IMR-90 (cell line): ENCODE data around the gene BLVRB. TPM values are rescaled to one million over a fixed set of nuclear protein-coding genes. Genes with fewer than 3 reads are reported as not detected.

Source experiments
- ATAC-seq: fragments of 200-7000 bp; cut with Tn5 transposase; 2 replicates; pipeline ENCODE4 v1.9.1; 2020; ENCODE audit warnings: low read depth, mild to moderate bottlenecking, moderate library complexity
- BruUV-seq: library from RNA; stranded (reverse); fragments of 400-500 nt; replicated peaks from 2 replicates; lab custom pipeline; 2021; lab: Mats Ljungman, UMichigan
- CTCF ChIA-PET: fragments of 300-600 bp; formaldehyde crosslinking; extraction: SDS; loops from one replicate; lab custom pipeline; 2021; ENCODE audit warnings: antibody characterized with exemption; lab: Yijun Ruan, JAX
- POLR2A ChIA-PET: fragments of 300-600 bp; sonication (Branson Sonifier 250); formaldehyde crosslinking; loops from one replicate; lab custom pipeline; 2022; ENCODE audit warnings: antibody characterized with exemption; ENCODE audit not compliant: unreplicated experiment; lab: Charles Lee
- DNase-seq: peaks from one replicate; pipeline ENCODE4 v3.0.0; 2013
- H2AFZ ChIP-seq: replicated peaks from 2 replicates; pipeline ENCODE3; 2013; ENCODE audit warnings: low read length, mild to moderate bottlenecking; ENCODE audit not compliant: poor library complexity
- H2AK5ac ChIP-seq: 2 replicates; pipeline ENCODE4 v1.6.1; 2013; ENCODE audit warnings: low read depth, low read length, inconsistent platforms
- H2AK9ac ChIP-seq: replicated peaks from 2 replicates; pipeline ENCODE3; 2013; ENCODE audit warnings: mild to moderate bottlenecking, low read depth, low read length, moderate library complexity; ENCODE audit not compliant: poor library complexity
- H2BK120ac ChIP-seq: 2 replicates; pipeline ENCODE4 v1.6.1; 2013; ENCODE audit warnings: low read depth, low read length, inconsistent platforms
- H2BK15ac ChIP-seq: 3 replicates; pipeline ENCODE4 v1.6.1; 2013; ENCODE audit warnings: low read depth, low read length, inconsistent platforms
- H2BK20ac ChIP-seq: 2 replicates; pipeline ENCODE4 v1.6.1; 2013; ENCODE audit warnings: low read depth, mild to moderate bottlenecking, inconsistent platforms, low read length, moderate library complexity
- H2BK5ac ChIP-seq: 2 replicates; pipeline ENCODE4 v1.6.1; 2013; ENCODE audit warnings: mild to moderate bottlenecking, low read depth, low read length, inconsistent platforms; ENCODE audit not compliant: poor library complexity, severe bottlenecking
- H3K14ac ChIP-seq: replicated peaks from 2 replicates; pipeline ENCODE4 v1.6.1; 2013; ENCODE audit warnings: low read depth, low read length, inconsistent platforms
- H3K18ac ChIP-seq: 2 replicates; pipeline ENCODE4 v1.6.1; 2013; ENCODE audit warnings: low read depth, low read length, control low read depth
- H3K23ac ChIP-seq: 2 replicates; pipeline ENCODE4 v1.6.1; 2013; ENCODE audit warnings: low read depth, low read length, inconsistent platforms
- H3K27ac ChIP-seq: 2 replicates; pipeline ENCODE4 v1.5.1; 2013; ENCODE audit warnings: mild to moderate bottlenecking, control low read depth, low read length; ENCODE audit not compliant: insufficient read depth
- H3K27me3 ChIP-seq: 2 replicates; pipeline ENCODE4 v1.6.1; 2013; ENCODE audit warnings: low read length; ENCODE audit not compliant: control insufficient read depth, insufficient read depth
- H3K36me3 ChIP-seq: 2 replicates; pipeline ENCODE4 v1.6.1; 2013; ENCODE audit warnings: low read length, mixed read lengths; ENCODE audit not compliant: control insufficient read depth, insufficient read depth
- H3K4ac ChIP-seq: 2 replicates; pipeline ENCODE4 v1.6.1; 2013; ENCODE audit warnings: low read depth, low read length, inconsistent platforms
- H3K4me1 ChIP-seq: 2 replicates; pipeline ENCODE4 v1.6.1; 2013; ENCODE audit warnings: low read length, mixed read lengths; ENCODE audit not compliant: control insufficient read depth, insufficient read depth
- H3K4me2 ChIP-seq: 2 replicates; pipeline ENCODE4 v1.6.1; 2013; ENCODE audit warnings: low read depth, mild to moderate bottlenecking, control low read depth, low read length, moderate library complexity
- H3K4me3 ChIP-seq: 2 replicates; pipeline ENCODE4 v1.5.1; 2013; ENCODE audit warnings: low read depth, mild to moderate bottlenecking, control low read depth, low read length, moderate library complexity; ENCODE audit not compliant: insufficient read depth
- H3K56ac ChIP-seq: 2 replicates; pipeline ENCODE4 v1.6.1; 2013; ENCODE audit warnings: low read length, inconsistent platforms; ENCODE audit not compliant: insufficient read depth; ENCODE audit errors: extremely low read depth
- H3K79me1 ChIP-seq, 2 experiments: 2 replicates each; pipeline ENCODE4 v1.6.1; 2013; ENCODE audit warnings: low read length in 2 of 2, inconsistent platforms in 1 of 2, low read depth in 1 of 2
- H3K9ac ChIP-seq: 2 replicates; pipeline ENCODE4 v1.6.1; 2013; ENCODE audit warnings: low read depth, low read length, control low read depth
- H3K9me1 ChIP-seq: 2 replicates; pipeline ENCODE4 v1.6.1; 2013; ENCODE audit warnings: low read length, inconsistent platforms; ENCODE audit not compliant: insufficient read depth
- H3K9me3 ChIP-seq: 2 replicates; pipeline ENCODE4 v1.6.1; 2013; ENCODE audit warnings: low read length; ENCODE audit not compliant: control insufficient read depth, insufficient read depth
- H4K20me1 ChIP-seq: 2 replicates; pipeline ENCODE4 v1.6.1; 2013; ENCODE audit warnings: low read length, inconsistent platforms; ENCODE audit not compliant: insufficient read depth
- H4K5ac ChIP-seq: 2 replicates; pipeline ENCODE4 v1.6.1; 2013; ENCODE audit warnings: mild to moderate bottlenecking, low read depth, low read length, control low read depth
- H4K8ac ChIP-seq, 2 experiments: 2 replicates each; pipeline ENCODE4 v1.6.1; 2013; ENCODE audit warnings: low read depth in 2 of 2, low read length in 2 of 2, control low read depth in 1 of 2, inconsistent platforms in 1 of 2
- H4K91ac ChIP-seq: 2 replicates; pipeline ENCODE4 v1.6.1; 2013; ENCODE audit warnings: low read depth, low read length, inconsistent platforms; ENCODE audit not compliant: insufficient read depth
- BHLHE40 ChIP-seq: fragments of 150-350 bp; IDR thresholded peaks from 2 replicates; pipeline ENCODE4 v1.6.1; 2016; ENCODE audit warnings: mild to moderate bottlenecking, low read depth, low read length
- CHD1 ChIP-seq: IDR thresholded peaks from 2 replicates; pipeline ENCODE4 v1.6.1; 2012; ENCODE audit warnings: low read depth, low read length, improper control_type of control experiment
- FOS ChIP-seq: fragments of 150-350 bp; IDR thresholded peaks from 2 replicates; pipeline ENCODE4 v1.6.1; 2016; ENCODE audit warnings: low read depth, low read length
- MAFK ChIP-seq: IDR thresholded peaks from 2 replicates; pipeline ENCODE4 v1.6.1; 2012; ENCODE audit warnings: low read depth, low read length, improper control_type of control experiment
- MAZ ChIP-seq: IDR thresholded peaks from 2 replicates; pipeline ENCODE4 v1.6.1; 2012; ENCODE audit warnings: low read depth, mild to moderate bottlenecking, low read length, improper control_type of control experiment, moderate library complexity, borderline replicate concordance
- MXI1 ChIP-seq: IDR thresholded peaks from 2 replicates; pipeline ENCODE4 v1.6.1; 2012; ENCODE audit warnings: low read depth, mild to moderate bottlenecking, low read length, moderate library complexity, borderline replicate concordance
- NFE2L2 ChIP-seq: fragments of 150-350 bp; IDR thresholded peaks from 2 replicates; pipeline ENCODE4 v1.6.1; 2016; ENCODE audit warnings: low read depth, mild to moderate bottlenecking, low read length
- RAD21 ChIP-seq: IDR thresholded peaks from 2 replicates; pipeline ENCODE4 v1.6.1; 2012; ENCODE audit warnings: low read length, improper control_type of control experiment
- RFX5 ChIP-seq: IDR thresholded peaks from 2 replicates; pipeline ENCODE4 v1.8.0; 2012; ENCODE audit warnings: low read depth, mild to moderate bottlenecking, low read length, moderate library complexity
- SMC3 ChIP-seq: fragments of 150-350 bp; IDR thresholded peaks from 2 replicates; pipeline ENCODE4 v1.6.1; 2016; ENCODE audit warnings: low read depth, mild to moderate bottlenecking, antibody characterized with exemption, low read length, moderate library complexity
- WGBS, 2 experiments: methylation state at CpG; one replicate each; pipeline versions ENCODE4 v1.1.5 to v1.1.7; 2013; ENCODE audit warnings: missing lambda C conversion rate in 2 of 2; ENCODE audit not compliant: insufficient read length in 1 of 2; ENCODE audit errors: extremely low coverage in 2 of 2; 5-methylcytosine and 5-hydroxymethylcytosine counted together
- dilution Hi-C: fragments of 300-500 bp; cut with HindIII; formaldehyde crosslinking; loops from one replicate; pipeline ENCODE4 v1.14.3; 2018; ENCODE audit warnings: low sequenced_read_pairs; ENCODE audit not compliant: unreplicated experiment
- in situ Hi-C: fragments of 300-500 bp; cut with MboI; formaldehyde crosslinking; loops from 3 replicates; pipeline ENCODE4 v1.14.3; 2019; ENCODE audit warnings: low sequenced_read_pairs, inconsistent platforms, mixed read lengths
- intact Hi-C: fragments of 100-400 bp; cut with micrococcal nuclease; formaldehyde crosslinking; loops from 2 replicates; pipeline ENCODE4 v1.10.0; 2022
- polyA plus RNA-seq, 3 experiments: library from polyadenylated mRNA; depleted of rRNA; stranded (reverse); fragments of >200 nt; gene quantifications; 2 replicates each; pipeline ENCODE4 v1.2.3, GENCODE V29; 2012; ENCODE audit warnings: low replicate concordance in 1 of 3
- total RNA-seq: library from RNA; depleted of rRNA; stranded (reverse); fragments of >200 nt; gene quantifications from 2 replicates; pipeline ENCODE4 v1.2.3, GENCODE V29; 2012
- TF ChIP-seq, protein P1 (sequence below): conservative IDR thresholded peaks from 2 replicates; pipeline ENCODE4 v1.5.1; 2012; ENCODE audit warnings: mild to moderate bottlenecking, low read depth, low read length, improper control_type of control experiment

Gene BLVRB
- total and polyA plus RNA-seq, 2 of the 4 experiments (the other 2 are of a cell fraction), result 65.2 to 102 TPM

- H2AK9ac ChIP-seq, result peak overlapping the region; percentile 93
- H3K9me3 ChIP-seq, result no peaks in the 10 kb centered on the region
- H3K27ac ChIP-seq, result peak overlapping the region; percentile 57
- peak overlapping the region; percentile 68; the same call in 1 of the 2 replicates for H3K4me3 ChIP-seq
- H3K23ac ChIP-seq, result peak overlapping the region; percentile 14
- H3K56ac ChIP-seq, result no peak overlapping the region
- ATAC-seq (peak; percentile 43), DNase-seq (peak; percentile 88)
- TF ChIP-seq CHD1 (no peak), MAZ (peak; percentile 54; the same call in 1 of the 2 replicates), FOS (peak; percentile 61; the same call in 1 of the 2 replicates), MAFK (peak; percentile 70), BHLHE40 (no peak), NFE2L2 (peak; percentile 76), RFX5 (no peak), MXI1 (no peak), SMC3 (peak; percentile 69), RAD21 (peak; percentile 75)
- TF ChIP-seq, protein P1, sequence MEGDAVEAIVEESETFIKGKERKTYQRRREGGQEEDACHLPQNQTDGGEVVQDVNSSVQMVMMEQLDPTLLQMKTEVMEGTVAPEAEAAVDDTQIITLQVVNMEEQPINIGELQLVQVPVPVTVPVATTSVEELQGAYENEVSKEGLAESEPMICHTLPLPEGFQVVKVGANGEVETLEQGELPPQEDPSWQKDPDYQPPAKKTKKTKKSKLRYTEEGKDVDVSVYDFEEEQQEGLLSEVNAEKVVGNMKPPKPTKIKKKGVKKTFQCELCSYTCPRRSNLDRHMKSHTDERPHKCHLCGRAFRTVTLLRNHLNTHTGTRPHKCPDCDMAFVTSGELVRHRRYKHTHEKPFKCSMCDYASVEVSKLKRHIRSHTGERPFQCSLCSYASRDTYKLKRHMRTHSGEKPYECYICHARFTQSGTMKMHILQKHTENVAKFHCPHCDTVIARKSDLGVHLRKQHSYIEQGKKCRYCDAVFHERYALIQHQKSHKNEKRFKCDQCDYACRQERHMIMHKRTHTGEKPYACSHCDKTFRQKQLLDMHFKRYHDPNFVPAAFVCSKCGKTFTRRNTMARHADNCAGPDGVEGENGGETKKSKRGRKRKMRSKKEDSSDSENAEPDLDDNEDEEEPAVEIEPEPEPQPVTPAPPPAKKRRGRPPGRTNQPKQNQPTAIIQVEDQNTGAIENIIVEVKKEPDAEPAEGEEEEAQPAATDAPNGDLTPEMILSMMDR, result peak; percentile 93
- H3K14ac ChIP-seq, result peak overlapping the region; percentile 64
- peak overlapping the region; percentile 9 to 85; a peak in 3 of 4 replicates for H4K8ac ChIP-seq
- peak overlapping the region; percentile 41; the same call in 1 of the 2 replicates for H3K9ac ChIP-seq
- H4K20me1 ChIP-seq, result peaks cover 9% of the 10 kb centered on the region; the same call in 1 of the 2 replicates
- peak overlapping the region; percentile 99 for H2AFZ ChIP-seq
- intact Hi-C loops (loop anchor here (1.0 to 10.0 kb wide), 4 partner anchors 44 to 138 kb away; no protein-coding TSS in a partner anchor), dilution Hi-C loops (no loop called here), in situ Hi-C loops (no loop called here)
- POLR2A ChIA-PET, result interaction anchor here (1.9 kb wide), 1 partner anchor 21 kb away, joined by 4 read pairs; no protein-coding TSS in a partner anchor
- peaks cover 11% of the 10 kb centered on the region for H3K9me1 ChIP-seq
- CTCF ChIA-PET, result interaction anchor here (0.7 to 2.8 kb wide), 13 partner anchors 8 to 170 kb away, joined by 3 to 10 read pairs (median 4); partner anchors contain the start of gene SERTAD1
- peak overlapping the region; percentile 36 for H2BK120ac ChIP-seq
- peak overlapping the region; percentile 27 for H3K18ac ChIP-seq
- no peaks in the 10 kb centered on the region for H3K36me3 ChIP-seq
- H2BK15ac ChIP-seq, result no peak overlapping the region
- BruUV-seq, result TSS peak; percentile 45
- peaks cover 0 to 31% of the 10 kb centered on the region in 2 experiments; a peak in 3 of 4 replicates for H3K79me1 ChIP-seq
- peak overlapping the region; percentile 67 for H3K4me2 ChIP-seq
- peak overlapping the region; percentile 69 for H4K91ac ChIP-seq
- H2AK5ac ChIP-seq, result peak overlapping the region; percentile 56
- 0 out of 2 replicates have a peak overlapping the region, but pooled peaks have one; percentile 36 for H2BK20ac ChIP-seq
- H2BK5ac ChIP-seq, result peak overlapping the region; percentile 76
- H4K5ac ChIP-seq, result peak overlapping the region; percentile 37; the same call in 1 of the 2 replicates
- H3K4me1 ChIP-seq, result peaks cover 16% of the 10 kb centered on the region
- no CpG with 5 or more reads among the region's 11 CpGs for WGBS, 2 experiments
- H3K4ac ChIP-seq, result peak overlapping the region; percentile 76
- peaks cover 11% of the 10 kb centered on the region; the same call in 1 of the 2 replicates for H3K27me3 ChIP-seq
These were observed 1.2 kb downstream of the BLVRB start for GRCh38 chr19:40464059-40465024.
